DMS53 (cell line): Measurements from ENCODE around the gene SYT15.
"Not testable (repeated sequence)": the region's sequence is repeated elsewhere in the genome, so short reads cannot be mapped to it uniquely, and the experiment has no call there.

Source experiments
- DNase-seq: peaks from one replicate; lab custom pipeline; 2025; lab: John Stamatoyannopoulos, UW

Gene SYT15

DNA sequence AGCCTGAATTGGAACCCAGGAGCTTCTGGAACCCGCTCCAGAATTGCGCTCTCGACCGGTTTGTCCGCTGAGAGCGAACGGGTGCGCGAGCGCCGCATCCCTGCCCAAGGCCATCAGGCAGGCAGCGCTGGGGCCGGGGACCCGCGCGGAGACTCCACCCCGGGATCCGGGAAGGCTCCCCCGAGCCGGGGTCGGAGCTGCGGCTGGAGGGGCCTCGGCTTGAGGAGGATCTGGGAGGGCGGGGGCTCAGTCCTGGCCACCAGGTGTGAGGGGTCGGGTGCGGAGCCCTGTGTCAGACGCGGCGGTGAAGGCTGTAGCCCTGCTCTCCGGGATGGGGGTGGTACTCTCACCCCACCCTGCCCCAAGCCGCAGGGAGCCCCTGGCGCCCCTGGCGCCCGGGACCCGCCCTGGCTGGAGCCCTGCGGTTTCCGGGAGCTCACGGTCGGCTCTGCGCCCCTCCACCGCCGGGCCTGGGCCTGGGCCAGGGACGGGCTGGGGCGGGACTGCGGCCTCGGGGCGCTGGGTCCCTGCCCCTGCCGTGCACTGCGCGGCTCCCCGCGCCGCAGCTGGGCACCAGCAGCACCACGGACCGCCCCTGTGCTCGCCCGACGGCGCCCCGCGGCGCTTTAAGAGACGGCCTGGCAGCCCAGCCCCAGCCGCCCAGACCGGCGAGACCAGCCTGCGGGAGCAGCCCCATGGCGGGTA, at the start of gene SYT15:
Gene SYT15 (plus strand): TSS at position 655 of the 705 bp plus-strand sequence. CDS start 41 bp downstream, at position 696.
- DNase-seq: not testable (repeated sequence)

DNA sequence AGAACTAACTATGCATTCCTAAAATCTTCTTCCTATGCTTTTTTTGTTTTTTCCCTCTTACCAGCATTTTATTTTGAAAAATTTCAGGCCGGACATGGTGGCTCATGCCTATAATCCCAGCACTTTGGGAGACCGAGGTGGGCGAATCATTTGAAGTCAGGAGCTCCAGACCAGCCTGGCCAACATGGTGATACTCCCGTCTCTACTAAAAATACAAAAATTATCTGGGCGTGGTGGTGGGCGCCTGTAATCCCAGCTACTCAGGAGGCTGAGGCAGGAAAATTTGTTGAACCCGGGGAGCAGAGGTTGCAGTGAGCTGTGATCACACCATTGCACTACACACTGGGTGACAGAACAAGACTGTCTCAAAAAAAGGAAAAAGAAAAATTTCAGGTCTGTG, 49.2 kb upstream of the SYT15 start:
- DNase-seq: not testable (repeated sequence)

DNA sequence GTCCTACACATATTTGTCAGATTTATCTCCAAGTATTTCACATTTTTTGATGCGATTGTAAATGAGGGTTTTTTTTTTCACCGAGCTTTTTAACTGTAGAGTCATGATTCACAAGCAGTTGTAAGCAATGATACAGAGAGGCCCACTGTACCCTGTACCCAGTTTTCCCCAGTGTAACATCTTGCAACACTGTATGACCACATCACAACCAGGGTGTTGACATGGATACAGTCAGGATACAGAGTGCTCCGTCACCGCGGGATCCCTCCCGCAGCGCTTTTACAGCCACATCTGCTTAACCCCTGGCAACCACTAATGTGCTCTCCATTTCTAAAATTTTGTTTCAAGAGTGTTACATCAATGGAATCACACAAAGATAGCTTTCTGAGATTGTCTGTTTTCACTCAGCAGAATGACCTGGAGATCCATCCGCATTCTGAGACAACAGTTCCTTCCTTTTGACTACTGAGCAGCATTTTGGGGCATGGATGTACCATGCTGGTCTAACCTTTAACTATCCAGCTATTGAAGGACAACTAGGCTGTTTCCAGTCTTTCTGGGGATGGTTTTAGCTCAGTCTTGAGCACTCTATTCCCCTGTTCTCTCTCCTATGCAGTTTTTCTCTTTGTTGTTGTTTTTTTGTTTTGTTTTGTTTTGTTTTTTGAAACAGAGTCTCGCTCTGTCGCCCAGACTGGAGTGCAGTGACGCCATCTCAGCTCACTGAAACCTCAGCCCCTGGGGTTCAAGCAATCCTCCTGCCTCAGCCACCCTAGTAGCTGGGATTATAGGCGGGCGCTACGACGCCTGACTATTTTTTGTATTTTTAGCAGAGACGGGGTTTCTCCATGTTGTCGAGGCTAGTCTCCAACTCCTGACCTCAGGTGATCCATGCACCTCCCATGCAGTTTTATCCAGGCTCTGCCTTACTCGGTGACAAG, 48.4 kb upstream of the SYT15 start:
- DNase-seq: peak; percentile 26

DNA sequence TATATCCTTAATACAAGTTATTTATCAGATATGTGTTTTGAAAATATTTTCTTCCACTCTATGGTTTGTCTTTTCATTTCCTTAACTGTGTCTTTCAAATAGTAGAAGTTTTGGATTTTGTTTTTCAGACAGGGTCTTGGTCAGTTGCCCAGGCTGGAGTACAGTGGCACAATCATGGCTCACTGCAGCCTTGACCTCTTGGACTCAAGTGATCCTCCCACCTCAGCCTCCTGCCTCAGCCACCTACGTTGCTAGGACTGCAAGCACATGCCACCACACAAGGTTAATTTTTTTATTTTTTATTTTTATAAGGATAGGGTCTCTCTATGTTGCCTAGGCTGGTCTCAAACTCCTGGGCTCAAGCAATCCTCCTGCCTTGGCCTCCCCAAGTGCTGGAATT, 46.7 kb upstream of the SYT15 start:
- DNase-seq: not testable (repeated sequence)

DNA sequence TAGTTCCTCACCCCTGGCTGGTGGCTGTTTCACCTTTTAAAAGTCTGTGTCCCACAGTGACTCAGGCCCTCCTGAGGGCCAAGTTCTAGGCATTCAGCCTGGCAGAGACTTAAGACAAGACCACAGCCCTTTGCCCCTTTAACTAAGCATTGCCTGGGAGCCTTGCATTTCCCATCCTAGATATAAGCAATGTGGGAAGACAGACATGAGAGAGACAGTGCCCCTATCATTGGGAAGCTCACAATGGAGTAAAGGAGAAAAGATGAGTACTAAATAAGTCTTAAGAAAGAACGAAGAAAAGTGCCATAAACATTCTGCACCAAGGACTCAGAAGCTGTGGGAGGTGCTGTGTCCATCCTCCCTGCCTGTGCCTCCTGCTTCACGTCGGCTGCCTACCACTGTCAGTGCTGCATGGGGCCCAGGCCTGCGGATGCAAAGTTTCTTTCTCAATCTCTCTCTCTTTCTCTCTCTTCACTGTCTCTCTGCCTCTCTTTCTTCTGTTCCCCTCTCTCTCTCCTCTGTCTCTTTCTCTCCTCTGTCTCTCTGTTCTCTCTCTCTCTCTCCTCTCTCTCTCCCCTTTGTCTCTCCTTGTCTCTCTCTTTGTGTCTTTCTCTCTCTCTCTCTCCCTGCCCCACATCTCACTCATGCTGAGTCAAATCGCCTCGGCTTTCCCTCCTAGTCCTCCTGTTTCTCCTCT, 44.0 kb upstream of the SYT15 start:
- no peak for DNase-seq

DNA sequence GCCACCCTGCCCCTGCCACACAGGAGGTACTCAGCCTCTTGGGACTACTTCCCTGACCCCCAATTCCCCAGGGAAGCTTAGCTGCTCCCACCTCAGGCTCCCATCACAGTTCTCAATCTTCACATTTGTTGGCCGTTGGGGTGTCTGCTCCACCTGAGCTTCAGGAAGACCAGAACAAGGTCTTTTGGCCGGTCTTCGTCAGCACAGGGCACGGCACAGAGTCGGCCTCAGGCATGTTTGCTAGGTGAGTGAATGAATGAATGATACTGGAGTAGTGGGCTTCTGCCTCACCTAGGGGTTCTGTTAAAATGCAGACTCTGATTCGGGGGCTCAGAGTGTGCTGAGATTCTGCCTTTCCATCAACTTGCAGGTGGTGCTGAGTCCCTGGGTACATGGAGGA, 42.8 kb upstream of the SYT15 start:
- DNase-seq: no peak

DNA sequence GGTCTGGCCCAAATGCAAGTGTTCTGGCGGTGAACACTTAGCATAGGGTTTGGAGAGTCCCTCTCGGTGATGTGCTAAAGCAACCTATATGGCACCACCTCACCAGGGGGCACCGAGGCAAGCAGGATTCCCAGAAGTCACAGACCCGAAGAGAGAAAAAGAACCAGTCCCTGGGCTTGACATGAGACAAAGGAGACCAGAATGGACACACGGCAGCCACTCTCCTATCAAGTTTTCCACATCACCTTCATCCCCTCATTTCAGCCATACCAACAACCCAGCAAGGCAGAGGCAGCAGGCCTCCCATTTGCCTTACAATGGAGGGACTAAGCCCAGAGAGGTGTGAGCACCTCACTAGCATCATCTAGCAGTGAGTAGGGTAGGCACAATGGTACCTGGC, 42.1 kb upstream of the SYT15 start:
- DNase-seq: no peak

DNA sequence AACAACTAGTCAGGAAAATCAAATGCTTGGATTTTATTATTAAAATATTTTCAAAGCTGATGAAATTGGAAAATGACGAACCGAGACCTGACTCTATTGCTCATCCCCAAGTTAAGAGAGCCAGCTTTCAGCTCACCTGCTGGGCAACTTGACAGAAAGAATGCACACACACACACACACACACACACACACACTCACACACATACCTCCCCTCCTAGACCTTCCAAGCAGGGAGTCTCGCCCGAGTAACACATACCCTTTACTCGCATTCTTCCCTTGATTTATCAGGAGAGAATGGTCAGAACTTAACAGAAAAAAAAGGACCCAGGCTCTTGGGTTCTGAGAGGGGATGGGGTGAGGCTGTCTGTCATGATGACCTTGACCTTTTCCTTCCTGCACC, 41.6 kb upstream of the SYT15 start:
- no peak for DNase-seq

DNA sequence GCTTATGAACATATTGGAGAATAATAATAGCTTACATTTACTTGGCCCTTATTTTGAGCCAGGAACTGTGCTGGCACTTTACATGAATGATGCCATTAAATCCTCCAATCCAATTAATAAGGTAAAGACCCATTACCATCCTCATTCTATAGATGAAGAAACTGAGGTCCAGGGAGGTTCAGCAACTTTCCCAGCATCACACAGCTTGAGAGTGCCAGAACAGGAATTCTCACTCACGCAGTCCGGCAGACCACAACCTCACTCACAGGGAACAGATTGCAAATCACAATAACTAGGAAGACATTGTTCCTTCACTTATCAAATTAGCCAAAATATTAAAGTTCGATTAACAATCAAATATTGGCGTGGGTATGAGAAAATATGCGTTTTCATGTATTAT, 40.8 kb upstream of the SYT15 start:
- no peak for DNase-seq

DNA sequence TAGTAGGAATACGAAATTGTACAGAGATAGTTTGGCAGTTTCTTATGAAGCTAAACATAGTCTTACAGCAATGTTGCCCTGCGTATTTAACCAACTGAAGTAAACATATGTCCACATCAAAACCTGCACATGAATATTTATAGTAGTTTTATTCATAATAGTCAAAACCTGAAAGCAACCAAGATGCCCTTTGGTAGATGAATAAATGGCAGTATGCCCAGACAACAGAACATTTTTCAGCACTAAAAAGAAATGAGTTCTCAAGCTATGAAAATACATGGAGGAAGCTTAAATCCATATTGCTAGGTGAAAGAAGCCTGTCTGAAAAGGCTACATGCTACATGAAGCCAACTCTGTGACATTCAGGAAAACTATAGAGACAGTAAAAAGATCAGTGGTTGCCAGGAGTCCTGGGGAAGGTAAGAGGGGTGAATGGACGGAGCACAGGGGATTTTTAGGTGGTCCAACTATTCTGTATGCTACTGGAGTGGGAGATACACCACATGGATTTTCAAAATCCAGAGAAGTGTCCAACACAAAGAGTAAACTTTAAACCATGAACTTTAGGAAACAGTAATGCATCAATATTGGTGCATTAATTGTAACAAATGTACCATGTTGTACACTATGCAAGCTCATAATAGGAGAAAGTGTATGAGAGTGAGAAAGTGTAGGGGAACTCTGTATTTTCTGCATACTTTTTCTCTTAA, 40.1 kb upstream of the SYT15 start:
- DNase-seq: no peak

DNA sequence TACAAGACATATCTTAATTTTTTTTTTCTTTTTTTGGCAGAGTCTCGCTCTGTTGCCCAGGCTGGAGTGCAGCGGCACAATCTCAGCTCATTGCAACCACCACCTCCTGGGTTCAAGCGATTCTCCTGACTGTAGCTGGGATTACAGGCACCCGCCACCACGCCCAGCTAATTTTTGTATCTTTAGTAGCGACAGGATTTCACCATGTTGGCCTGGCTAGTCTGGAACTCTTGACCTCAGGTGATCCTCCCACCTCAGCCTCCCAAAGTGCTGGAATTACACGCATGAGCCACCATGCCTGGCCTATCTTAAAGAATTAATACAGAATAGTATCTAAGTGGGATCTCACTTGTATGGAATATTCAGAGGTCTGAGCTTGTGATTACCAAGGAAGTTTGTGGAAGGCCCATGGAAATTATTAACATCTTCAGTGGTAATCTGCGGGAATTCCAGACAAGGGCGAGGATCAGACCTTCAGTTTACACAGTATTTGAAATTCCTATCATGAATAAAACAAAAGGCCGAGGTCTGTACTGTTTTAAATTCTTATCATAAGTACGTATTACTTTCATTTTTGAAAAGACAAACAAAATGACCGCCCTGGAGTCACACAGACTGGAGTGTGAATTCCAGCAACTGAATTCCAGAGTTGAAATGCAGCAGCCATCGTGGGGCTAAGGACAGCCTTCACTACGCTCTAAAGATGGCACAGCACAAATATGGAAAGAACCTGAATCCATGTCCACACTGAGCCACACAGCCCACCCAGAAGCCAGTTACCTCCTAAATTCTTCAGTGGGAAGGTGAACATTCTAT, 39.1 kb upstream of the SYT15 start:
- no peak for DNase-seq

DNA sequence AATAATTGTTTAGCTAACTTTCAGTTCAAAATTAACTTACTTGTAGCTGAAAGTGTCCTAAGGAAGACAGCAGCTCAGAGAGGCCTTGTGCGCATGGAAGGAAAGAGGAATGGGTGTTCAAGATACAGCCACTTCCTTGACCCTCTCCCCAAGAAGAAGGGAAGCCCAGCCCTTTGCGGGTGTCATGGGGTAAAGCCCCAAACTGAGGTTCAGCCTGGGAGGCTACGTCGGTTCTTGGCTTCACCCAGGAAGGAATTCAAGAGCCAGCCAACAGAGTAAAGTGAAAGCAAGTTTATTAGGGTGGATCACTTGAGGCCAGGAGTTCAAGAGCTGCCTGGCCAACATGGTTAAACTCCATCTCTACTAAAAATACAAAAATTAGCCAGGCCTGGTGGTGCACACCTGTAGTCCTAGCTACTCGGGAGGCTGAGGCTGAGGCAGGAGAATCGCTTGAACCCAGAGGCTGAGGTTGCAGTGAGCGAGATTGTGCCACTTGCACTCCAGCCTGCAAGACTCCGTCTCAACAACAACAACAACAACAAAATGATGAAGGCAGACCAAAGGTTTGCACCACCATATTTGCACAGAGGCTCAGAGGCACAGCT, 38.4 kb upstream of the SYT15 start:
- no peak for DNase-seq

DNA sequence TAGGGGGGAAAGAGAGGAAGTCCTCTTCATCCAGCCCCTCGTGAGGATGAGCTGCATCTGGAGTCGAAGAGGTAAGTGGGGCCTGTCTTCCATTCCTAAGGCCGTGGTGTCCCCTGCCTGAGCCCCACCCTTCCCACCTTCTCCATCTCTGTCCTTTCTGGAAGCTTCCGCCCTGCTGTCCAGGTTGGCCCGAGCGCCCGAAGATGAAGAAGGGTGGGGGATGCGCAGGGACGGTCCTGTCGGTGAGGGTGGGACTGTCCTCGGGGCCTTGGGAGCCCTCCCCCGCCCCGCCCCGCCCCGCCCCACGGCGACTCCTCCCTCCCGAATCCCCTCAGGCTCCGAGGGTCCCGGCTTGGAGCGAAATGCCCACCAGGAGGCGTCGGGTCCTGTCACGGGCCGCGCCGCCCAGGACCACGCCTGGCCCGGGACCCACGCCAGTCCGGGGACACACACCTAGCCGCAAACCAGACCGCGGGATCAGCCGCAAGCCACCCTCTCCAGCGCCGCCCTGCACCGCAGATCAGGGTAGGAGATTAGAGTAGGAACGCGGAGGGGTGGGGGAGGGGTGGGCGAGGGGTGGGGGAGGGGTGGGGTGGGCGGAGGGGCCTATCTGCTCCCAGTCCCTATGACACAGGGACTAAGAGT, 37.8 kb upstream of the SYT15 start:
- DNase-seq: no peak

DNA sequence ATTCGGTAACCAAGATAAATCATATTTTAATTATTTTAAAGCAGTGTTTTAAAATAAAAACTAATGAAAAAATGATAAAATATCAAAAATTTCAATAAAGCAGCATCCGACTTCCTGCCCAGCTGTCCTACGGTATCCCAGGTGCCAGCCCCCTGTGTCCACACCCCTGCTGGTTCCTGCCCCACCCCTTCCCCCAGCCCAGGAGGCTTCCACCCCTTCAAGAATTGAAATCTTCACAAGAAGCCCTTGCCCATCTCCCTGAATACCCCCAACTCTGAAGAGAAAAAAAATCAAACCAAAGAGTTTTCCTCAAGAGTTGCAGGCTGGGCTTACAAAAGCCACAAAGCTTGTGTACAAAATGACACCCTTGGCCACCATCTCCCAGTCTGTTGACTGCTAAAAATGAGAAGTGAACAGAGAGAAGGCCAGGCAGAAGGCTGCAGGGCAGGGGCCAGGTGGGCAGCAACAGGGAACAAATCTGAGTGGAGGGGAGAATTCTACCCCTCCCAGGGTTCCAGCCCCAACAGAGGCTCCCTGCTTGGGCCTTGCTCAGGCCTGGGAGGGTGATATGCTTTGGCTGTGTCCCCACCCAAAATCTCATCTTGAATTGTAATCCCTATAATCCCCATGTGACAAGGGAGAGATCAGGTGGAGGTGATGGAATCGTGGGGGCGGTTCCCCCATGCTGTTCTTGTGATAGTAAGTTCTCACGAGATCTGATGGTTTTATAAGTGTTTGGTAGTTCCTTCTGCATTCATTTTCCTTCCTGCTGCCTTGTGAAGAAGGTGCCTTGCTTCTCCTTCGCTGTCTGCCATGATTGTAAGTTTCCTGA, 37.0 kb upstream of the SYT15 start:
- no peak for DNase-seq

DNA sequence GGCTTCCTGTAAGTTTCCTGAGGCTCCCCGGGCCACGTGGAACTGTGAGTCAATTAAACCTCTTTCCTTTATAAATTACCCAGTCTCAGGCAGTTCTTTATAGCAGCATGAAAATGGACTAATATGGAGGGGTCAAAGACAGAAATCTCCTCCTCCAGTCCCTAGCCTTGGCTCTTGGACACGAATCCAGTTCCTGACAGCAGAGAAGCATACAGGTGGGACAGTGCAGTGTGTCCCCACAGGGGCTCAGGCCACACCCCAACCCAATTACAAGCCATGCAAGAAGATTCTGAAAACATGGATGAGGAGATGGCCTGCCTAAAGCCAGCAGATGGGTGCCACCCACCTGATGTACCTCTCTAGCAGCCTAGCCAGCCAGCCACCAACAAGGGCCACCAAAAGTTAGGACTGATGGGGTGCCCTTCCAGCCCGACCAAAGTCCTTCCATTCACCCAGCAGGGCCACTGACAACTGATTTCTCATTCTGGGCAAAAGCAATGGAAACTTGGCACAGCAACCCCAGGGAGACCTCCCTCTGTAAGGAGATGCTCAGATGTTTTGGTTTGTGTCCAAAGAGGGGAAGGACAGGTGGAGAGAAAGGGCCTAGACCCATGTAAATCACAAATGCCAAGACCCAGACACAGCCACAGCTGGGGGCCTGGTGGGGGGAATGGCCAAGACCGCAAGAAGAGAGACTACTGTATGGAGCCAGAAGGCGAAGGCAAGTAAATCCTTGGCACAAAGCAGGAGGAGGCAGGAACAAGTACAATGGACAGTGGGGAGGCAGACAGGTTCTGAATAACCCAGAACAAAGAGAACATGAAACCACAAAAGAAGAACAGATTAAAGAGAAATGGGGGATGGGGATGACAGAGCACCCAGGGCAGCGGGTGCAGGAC, 36.1 kb upstream of the SYT15 start:
- no peak for DNase-seq

DNA sequence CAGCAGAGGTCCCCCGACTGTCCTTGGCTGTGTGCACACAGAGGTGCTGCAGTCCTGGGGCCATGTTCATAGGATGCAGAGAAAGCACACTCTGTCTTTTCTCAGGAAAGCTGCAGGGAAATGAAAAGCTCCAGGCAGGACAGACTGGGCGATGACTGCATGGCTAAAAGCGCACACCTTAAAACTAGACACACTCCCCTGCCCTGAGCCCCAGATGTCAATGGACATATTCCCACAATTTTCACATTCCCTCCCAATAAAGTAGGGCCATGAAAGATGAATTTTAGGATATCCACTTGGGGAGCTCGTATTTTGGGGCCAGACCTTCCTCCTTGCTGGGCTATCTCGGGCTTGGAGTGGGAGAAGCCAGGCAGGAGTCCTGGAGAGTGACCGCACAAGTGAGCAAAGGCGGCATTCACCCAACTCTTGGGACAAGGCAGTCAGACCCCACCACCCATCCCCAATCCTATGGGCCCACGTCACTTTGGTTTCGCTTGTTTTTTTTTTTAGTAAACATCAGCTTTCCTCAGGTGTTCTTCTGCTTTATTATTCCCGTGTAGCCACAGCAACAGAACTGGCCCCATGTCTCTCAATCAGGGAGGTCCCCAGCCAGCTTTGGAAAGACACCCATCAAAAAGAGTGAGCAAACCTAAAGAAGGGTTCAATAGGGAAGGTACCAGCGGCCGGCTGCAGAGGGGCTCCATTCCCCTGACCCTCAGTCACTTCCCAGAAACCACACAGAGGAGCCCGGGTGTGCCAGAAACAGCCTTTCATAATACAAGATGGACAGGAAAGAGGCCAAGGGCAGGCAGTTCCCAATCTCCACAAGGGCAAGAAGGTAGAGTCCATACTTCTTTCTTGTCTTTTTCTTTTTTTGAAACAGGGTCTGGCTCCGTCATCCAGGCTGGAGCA, 35.2 kb upstream of the SYT15 start:
- no peak for DNase-seq
